Endodermal cell (in vitro differentiated cells): Measurements from ENCODE around the gene PRDX2. TPM values are rescaled to one million over a fixed set of nuclear protein-coding genes. Genes with fewer than 3 reads are reported as not detected.

Experiments
- DNase-seq: peaks from one replicate; pipeline ENCODE4 v3.0.0-alpha.2; 2017
- H3K27ac ChIP-seq: 2 replicates; pipeline ENCODE4 v1.5.1; 2013; ENCODE audit warnings: mild to moderate bottlenecking, low read depth, low read length, moderate library complexity
- H3K27me3 ChIP-seq: 2 replicates; pipeline ENCODE4 v1.6.1; 2013; ENCODE audit warnings: mild to moderate bottlenecking, low read length, moderate library complexity; ENCODE audit not compliant: insufficient read depth, control insufficient read depth, poor library complexity, severe bottlenecking
- H3K36me3 ChIP-seq: 2 replicates; pipeline ENCODE4 v1.7.0; 2013; ENCODE audit warnings: mild to moderate bottlenecking, low read length, moderate library complexity; ENCODE audit not compliant: control insufficient read depth, insufficient read depth
- H3K4me1 ChIP-seq: one replicate; pipeline ENCODE4 v1.7.0; 2013; ENCODE audit warnings: low read length; ENCODE audit not compliant: control insufficient read depth, insufficient read depth
- H3K4me3 ChIP-seq: 2 replicates; pipeline ENCODE4 v1.5.1; 2013; ENCODE audit warnings: mild to moderate bottlenecking, low read length, moderate library complexity
- H3K9ac ChIP-seq: 2 replicates; pipeline ENCODE4 v1.6.1; 2013; ENCODE audit warnings: mild to moderate bottlenecking, low read length, moderate library complexity; ENCODE audit not compliant: poor library complexity, severe bottlenecking; ENCODE audit errors: extremely low read depth
- H3K9me3 ChIP-seq: 2 replicates; pipeline ENCODE4 v1.6.1; 2013; ENCODE audit warnings: mild to moderate bottlenecking, low read length, moderate library complexity; ENCODE audit not compliant: control insufficient read depth
- H3K27ac Mint-ChIP-seq: 2 replicates; pipeline ENCODE4 v1.8.0; 2020; ENCODE audit warnings: mixed read lengths
- H3K27me3 Mint-ChIP-seq: 2 replicates; pipeline ENCODE4 v1.8.0; 2021; ENCODE audit warnings: mild to moderate bottlenecking, mixed read lengths; ENCODE audit not compliant: insufficient read depth
- H3K36me3 Mint-ChIP-seq: 2 replicates; pipeline ENCODE4 v1.8.0; 2020; ENCODE audit warnings: low read depth, mixed read lengths
- H3K4me1 Mint-ChIP-seq: 2 replicates; pipeline ENCODE4 v1.8.0; 2020; ENCODE audit warnings: mixed read lengths
- H3K4me3 Mint-ChIP-seq: 2 replicates; pipeline ENCODE4 v1.8.0; 2020; ENCODE audit warnings: mild to moderate bottlenecking, moderate library complexity, mixed read lengths
- H3K9me3 Mint-ChIP-seq: 2 replicates; pipeline ENCODE4 v1.8.0; 2020; ENCODE audit warnings: mild to moderate bottlenecking, mixed read lengths
- CTCF ChIP-seq: fragments of 200-600 bp; sonication (generic); conservative IDR thresholded peaks from 2 replicates; pipeline ENCODE4 v1.5.0; 2021; ENCODE audit warnings: antibody characterized with exemption, mild to moderate bottlenecking
- WGBS, 2 experiments: methylation state at CpG; one replicate each; pipeline versions ENCODE4 v1.1.5 to v1.1.7; 2013; ENCODE audit warnings: missing lambda C conversion rate in 2 of 2, mixed read lengths in 1 of 2; ENCODE audit not compliant: insufficient coverage in 1 of 2, insufficient read length in 1 of 2; 5-methylcytosine and 5-hydroxymethylcytosine counted together
- total RNA-seq, 2 donors: library from RNA; stranded (reverse); fragmentation: NEBNext Ultra II Directional in 1 of 2; extraction: Animal tissue kit (Norgen Biotek cat#: 25700) in 1 of 2; gene quantifications; 2 replicates in 1 of 2; 3 replicates in 1 of 2; pipeline ENCODE4 v1.2.1, GENCODE V29; 2021

The PRDX2 gene
- total RNA-seq, 2 donors from 2014 or later = 429 to 507 TPM

- Histone ChIP-seq H3K36me3 (no peaks in the 10 kb centered on the region), H3K9ac (no peak overlapping the region), H3K9me3 (no peaks in the 10 kb centered on the region), H3K27ac (no peak overlapping the region), H3K4me3 (no peak overlapping the region), H3K4me1 (no peaks in the 10 kb centered on the region), H3K27me3 (no peaks in the 10 kb centered on the region)
- H3K4me1 Mint-ChIP-seq = peaks cover 13% of the 10 kb centered on the region
- no peaks in the 10 kb centered on the region for H3K9me3 Mint-ChIP-seq
- no peak for DNase-seq
- no peaks in the 10 kb centered on the region for H3K27me3 Mint-ChIP-seq
- TF ChIP-seq CTCF = no peak
- H3K27ac Mint-ChIP-seq = no peak overlapping the region
- H3K4me3 Mint-ChIP-seq = no peak overlapping the region
- 90 to 95% methylated on average over 9 to 13 of the region's 13 CpGs for WGBS, 2 experiments
- H3K36me3 Mint-ChIP-seq = peaks cover 42% of the 10 kb centered on the region
Observed at GRCh38 chr19:12770922-12771321, 30.7 kb downstream of the PRDX2 start.

GRCh38 chr19:12769689-12770088 lies 31.9 kb downstream of the PRDX2 start:
- no peak overlapping the region for H3K27ac ChIP-seq
- no peak overlapping the region for H3K4me3 ChIP-seq
- no peak overlapping the region for H3K9ac ChIP-seq
- Mint-ChIP-seq H3K4me1 (peaks cover 12% of the 10 kb centered on the region), H3K9me3 (no peaks in the 10 kb centered on the region), H3K27ac (no peak overlapping the region), H3K36me3 (peaks cover 50% of the 10 kb centered on the region), H3K27me3 (no peaks in the 10 kb centered on the region), H3K4me3 (no peak overlapping the region)
- H3K27me3 ChIP-seq = no peaks in the 10 kb centered on the region
- no peaks in the 10 kb centered on the region for H3K4me1 ChIP-seq
- peaks cover 2% of the 10 kb centered on the region for H3K36me3 ChIP-seq
- 17% methylated on average over 37 of the region's 37 CpGs; no CpG with 5 or more reads in 1 of the 2 experiments for WGBS, 2 experiments
- no peaks in the 10 kb centered on the region for H3K9me3 ChIP-seq
- no peak for TF ChIP-seq CTCF
- DNase-seq = peak; percentile 91

- WGBS, 2 experiments = 96% methylated on average over 8 to 15 of the region's 15 CpGs
- no peak overlapping the region for H3K4me3 Mint-ChIP-seq
- DNase-seq = no peak
- no peak overlapping the region for H3K27ac ChIP-seq
- H3K9me3 Mint-ChIP-seq = peaks cover 5% of the 10 kb centered on the region
- H3K27ac Mint-ChIP-seq = no peak overlapping the region
- H3K27me3 ChIP-seq = no peaks in the 10 kb centered on the region
- no peaks in the 10 kb centered on the region for H3K9me3 ChIP-seq
- no peak overlapping the region for H3K4me3 ChIP-seq
- H3K36me3 Mint-ChIP-seq = peaks cover 55% of the 10 kb centered on the region
- H3K27me3 Mint-ChIP-seq = no peaks in the 10 kb centered on the region
- TF ChIP-seq CTCF = no peak
- no peak overlapping the region for H3K9ac ChIP-seq
- H3K4me1 ChIP-seq = no peaks in the 10 kb centered on the region
- H3K36me3 ChIP-seq = peaks cover 10% of the 10 kb centered on the region
- peaks cover 4% of the 10 kb centered on the region for H3K4me1 Mint-ChIP-seq
Observed at GRCh38 chr19:12767666-12768065, 33.9 kb downstream of the PRDX2 start.
